ENCODE results near the gene TMEM253.

TMEM253 gene

DNA sequence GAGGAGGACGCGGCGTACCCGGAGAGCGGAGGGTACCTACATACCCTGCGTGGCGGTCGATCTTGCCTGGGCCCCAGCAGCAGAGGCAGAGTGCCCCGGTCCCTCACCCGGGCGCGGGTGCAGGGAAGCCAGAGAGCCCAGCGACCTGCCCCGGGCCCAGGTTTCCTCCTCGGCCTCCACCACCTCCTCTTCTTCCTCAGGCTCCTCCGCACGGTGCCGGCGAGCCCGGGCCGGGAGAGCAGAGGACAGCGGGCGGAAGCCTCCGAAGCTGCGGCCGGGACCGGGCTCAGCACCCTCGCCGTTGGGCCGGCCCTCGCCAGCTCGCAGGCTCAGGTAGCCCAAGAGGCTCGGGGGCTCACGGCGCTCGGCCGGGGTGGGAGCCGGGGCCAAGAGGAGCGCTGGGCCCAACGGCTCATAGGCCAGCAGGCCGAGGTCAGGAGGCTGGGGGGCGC is 9.0 kb upstream of the TMEM253 start:
- Histone ChIP-seq H3K4me2 (ENCODE audit: low read depth, low read length, poor library complexity, severe bottlenecking) (no peak overlapping the region), H3K27me3 (ENCODE audit: low read length) (no peaks in the 10 kb centered on the region), H3K9me3 (ENCODE audit: insufficient read depth, low read length) (no peaks in the 10 kb centered on the region), H3K79me2 (ENCODE audit: insufficient read depth, low read length) (no peaks in the 10 kb centered on the region), H3F3A (ENCODE audit: insufficient read depth) (no peaks in the 10 kb centered on the region), H3K4me3 (ENCODE audit: insufficient read depth, low read length, poor library complexity, severe bottlenecking) (no peak overlapping the region), H3K27ac (ENCODE audit: low read depth, low read length) (no peak overlapping the region), H2AFZ (ENCODE audit: low read depth, low read length, severe bottlenecking) (no peak overlapping the region), H3K36me3 (ENCODE audit: low read length) (no peaks in the 10 kb centered on the region), H4K20me1 (ENCODE audit: low read depth, low read length) (no peaks in the 10 kb centered on the region), H3K9me2 (replicated peaks; ENCODE audit: insufficient read depth, low read length) (no peaks in the 10 kb centered on the region), H3K9ac (ENCODE audit: low read length) (no peak overlapping the region)
- TF ChIP-seq, protein P1, sequence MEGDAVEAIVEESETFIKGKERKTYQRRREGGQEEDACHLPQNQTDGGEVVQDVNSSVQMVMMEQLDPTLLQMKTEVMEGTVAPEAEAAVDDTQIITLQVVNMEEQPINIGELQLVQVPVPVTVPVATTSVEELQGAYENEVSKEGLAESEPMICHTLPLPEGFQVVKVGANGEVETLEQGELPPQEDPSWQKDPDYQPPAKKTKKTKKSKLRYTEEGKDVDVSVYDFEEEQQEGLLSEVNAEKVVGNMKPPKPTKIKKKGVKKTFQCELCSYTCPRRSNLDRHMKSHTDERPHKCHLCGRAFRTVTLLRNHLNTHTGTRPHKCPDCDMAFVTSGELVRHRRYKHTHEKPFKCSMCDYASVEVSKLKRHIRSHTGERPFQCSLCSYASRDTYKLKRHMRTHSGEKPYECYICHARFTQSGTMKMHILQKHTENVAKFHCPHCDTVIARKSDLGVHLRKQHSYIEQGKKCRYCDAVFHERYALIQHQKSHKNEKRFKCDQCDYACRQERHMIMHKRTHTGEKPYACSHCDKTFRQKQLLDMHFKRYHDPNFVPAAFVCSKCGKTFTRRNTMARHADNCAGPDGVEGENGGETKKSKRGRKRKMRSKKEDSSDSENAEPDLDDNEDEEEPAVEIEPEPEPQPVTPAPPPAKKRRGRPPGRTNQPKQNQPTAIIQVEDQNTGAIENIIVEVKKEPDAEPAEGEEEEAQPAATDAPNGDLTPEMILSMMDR (IDR thresholded peaks at IDR 0.05; ENCODE audit: insufficient read depth, low read length, poor library complexity, severe bottlenecking) = no peak
- TF ChIP-seq EZH2phosphoT487 (conservative IDR thresholded peaks at IDR 0.05; ENCODE audit: low read length) = no peak

DNA sequence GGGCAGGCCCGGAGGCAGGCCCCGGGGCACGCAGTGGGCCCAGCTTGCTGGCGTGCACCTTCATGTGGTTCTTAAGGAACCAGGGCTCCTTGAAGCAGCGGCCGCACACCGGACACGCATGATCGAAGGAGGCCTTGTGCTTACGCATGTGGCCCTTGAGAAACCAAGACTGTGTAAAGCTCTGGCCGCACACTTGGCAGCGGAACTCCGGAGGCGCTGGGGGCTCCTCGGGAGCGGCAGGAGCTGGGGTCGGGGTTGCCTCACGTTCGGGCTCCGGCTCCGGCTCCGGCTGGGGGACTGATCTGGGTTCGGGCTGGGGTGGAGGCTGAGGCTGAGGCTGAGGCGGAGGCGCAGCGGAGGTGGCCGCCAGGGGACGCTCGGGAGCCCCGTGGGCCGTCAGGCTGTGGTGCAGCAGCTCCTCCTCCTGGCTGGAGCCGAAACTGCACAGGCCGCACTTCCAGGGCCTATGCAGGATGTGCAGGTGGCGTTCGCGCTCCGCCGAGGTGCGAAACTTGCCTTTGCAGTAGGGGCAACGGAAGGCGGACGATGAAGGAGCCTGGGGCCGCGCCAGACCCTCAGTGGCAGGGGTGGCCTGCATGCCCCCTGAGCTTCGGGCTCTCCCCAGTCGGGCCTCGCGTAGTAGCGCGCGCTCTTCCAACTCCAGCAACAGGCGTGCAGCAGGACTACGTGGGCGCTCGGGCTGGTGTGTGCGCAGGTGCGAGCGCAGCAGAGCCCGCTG is 8.4 kb upstream of the TMEM253 start:
- H3F3A ChIP-seq (ENCODE audit: insufficient read depth) = no peaks in the 10 kb centered on the region
- H3K27me3 ChIP-seq (ENCODE audit: low read length) = no peaks in the 10 kb centered on the region
- TF ChIP-seq, protein P1 (IDR thresholded peaks at IDR 0.05; ENCODE audit: insufficient read depth, low read length, poor library complexity, severe bottlenecking) = peak; percentile 99
- no peak for TF ChIP-seq EZH2phosphoT487 (conservative IDR thresholded peaks at IDR 0.05; ENCODE audit: low read length)
- no peak overlapping the region for H3K4me2 ChIP-seq (ENCODE audit: low read depth, low read length, poor library complexity, severe bottlenecking)
- no peaks in the 10 kb centered on the region for H3K9me2 ChIP-seq (replicated peaks; ENCODE audit: insufficient read depth, low read length)
- H3K27ac ChIP-seq (ENCODE audit: low read depth, low read length) = no peak overlapping the region
- H3K9ac ChIP-seq (ENCODE audit: low read length) = no peak overlapping the region
- H3K36me3 ChIP-seq (ENCODE audit: low read length) = no peaks in the 10 kb centered on the region
- no peaks in the 10 kb centered on the region for H3K9me3 ChIP-seq (ENCODE audit: insufficient read depth, low read length)
- H2AFZ ChIP-seq (ENCODE audit: low read depth, low read length, severe bottlenecking) = no peak overlapping the region
- no peaks in the 10 kb centered on the region for H3K79me2 ChIP-seq (ENCODE audit: insufficient read depth, low read length)
- no peaks in the 10 kb centered on the region for H4K20me1 ChIP-seq (ENCODE audit: low read depth, low read length)
- H3K4me3 ChIP-seq (ENCODE audit: insufficient read depth, low read length, poor library complexity, severe bottlenecking) = no peak overlapping the region

DNA sequence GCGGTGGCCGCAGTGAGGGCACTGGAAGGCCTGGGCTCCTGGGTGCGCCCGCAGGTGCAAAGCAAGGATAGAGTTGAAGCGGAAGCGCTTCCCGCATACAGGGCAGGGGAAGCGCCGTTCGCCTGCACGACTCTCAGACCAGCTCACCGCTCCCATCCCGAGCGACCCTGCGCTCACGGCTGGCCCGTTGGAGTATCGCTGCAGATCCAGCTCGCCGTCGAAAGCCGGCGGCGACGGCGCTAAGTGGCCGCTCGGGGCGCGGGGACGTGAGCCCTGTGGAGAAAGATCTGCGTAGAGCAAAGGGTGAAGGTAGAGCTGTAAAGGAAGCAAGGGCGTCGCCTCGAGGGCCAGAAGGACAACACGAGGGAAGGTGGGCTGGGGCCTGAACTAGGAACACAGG is 7.8 kb upstream of the TMEM253 start:
- H3F3A ChIP-seq (ENCODE audit: insufficient read depth) = no peaks in the 10 kb centered on the region
- H4K20me1 ChIP-seq (ENCODE audit: low read depth, low read length) = no peaks in the 10 kb centered on the region
- no peaks in the 10 kb centered on the region for H3K27me3 ChIP-seq (ENCODE audit: low read length)
- no peak overlapping the region for H3K9ac ChIP-seq (ENCODE audit: low read length)
- H3K4me2 ChIP-seq (ENCODE audit: low read depth, low read length, poor library complexity, severe bottlenecking) = no peak overlapping the region
- TF ChIP-seq EZH2phosphoT487 (conservative IDR thresholded peaks at IDR 0.05; ENCODE audit: low read length) = no peak
- TF ChIP-seq, protein P1 (IDR thresholded peaks at IDR 0.05; ENCODE audit: insufficient read depth, low read length, poor library complexity, severe bottlenecking) = no peak
- no peak overlapping the region for H3K4me3 ChIP-seq (ENCODE audit: insufficient read depth, low read length, poor library complexity, severe bottlenecking)
- H2AFZ ChIP-seq (ENCODE audit: low read depth, low read length, severe bottlenecking) = no peak overlapping the region
- H3K27ac ChIP-seq (ENCODE audit: low read depth, low read length) = no peak overlapping the region
- H3K79me2 ChIP-seq (ENCODE audit: insufficient read depth, low read length) = no peaks in the 10 kb centered on the region
- H3K9me2 ChIP-seq (replicated peaks; ENCODE audit: insufficient read depth, low read length) = no peaks in the 10 kb centered on the region
- H3K9me3 ChIP-seq (ENCODE audit: insufficient read depth, low read length) = no peaks in the 10 kb centered on the region
- H3K36me3 ChIP-seq (ENCODE audit: low read length) = no peaks in the 10 kb centered on the region

Measured in SU-DHL-6 (cell line).